Stimulated activated CD4-positive, alpha-beta T cell treated with anti-CD3 and anti-CD28 coated beads, Interleukin-15, amount 100 ng/mL, for 48 hours (primary cell): ENCODE results near the gene RHBDF1.

Experiments
- DNase-seq, 2 donors: peaks; one replicate each; pipeline ENCODE4 v3.0.0-alpha.2; 2020; ENCODE audit warnings: low read depth in 2 of 2

Gene RHBDF1, protein sequence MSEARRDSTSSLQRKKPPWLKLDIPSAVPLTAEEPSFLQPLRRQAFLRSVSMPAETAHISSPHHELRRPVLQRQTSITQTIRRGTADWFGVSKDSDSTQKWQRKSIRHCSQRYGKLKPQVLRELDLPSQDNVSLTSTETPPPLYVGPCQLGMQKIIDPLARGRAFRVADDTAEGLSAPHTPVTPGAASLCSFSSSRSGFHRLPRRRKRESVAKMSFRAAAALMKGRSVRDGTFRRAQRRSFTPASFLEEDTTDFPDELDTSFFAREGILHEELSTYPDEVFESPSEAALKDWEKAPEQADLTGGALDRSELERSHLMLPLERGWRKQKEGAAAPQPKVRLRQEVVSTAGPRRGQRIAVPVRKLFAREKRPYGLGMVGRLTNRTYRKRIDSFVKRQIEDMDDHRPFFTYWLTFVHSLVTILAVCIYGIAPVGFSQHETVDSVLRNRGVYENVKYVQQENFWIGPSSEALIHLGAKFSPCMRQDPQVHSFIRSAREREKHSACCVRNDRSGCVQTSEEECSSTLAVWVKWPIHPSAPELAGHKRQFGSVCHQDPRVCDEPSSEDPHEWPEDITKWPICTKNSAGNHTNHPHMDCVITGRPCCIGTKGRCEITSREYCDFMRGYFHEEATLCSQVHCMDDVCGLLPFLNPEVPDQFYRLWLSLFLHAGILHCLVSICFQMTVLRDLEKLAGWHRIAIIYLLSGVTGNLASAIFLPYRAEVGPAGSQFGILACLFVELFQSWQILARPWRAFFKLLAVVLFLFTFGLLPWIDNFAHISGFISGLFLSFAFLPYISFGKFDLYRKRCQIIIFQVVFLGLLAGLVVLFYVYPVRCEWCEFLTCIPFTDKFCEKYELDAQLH

DNA sequence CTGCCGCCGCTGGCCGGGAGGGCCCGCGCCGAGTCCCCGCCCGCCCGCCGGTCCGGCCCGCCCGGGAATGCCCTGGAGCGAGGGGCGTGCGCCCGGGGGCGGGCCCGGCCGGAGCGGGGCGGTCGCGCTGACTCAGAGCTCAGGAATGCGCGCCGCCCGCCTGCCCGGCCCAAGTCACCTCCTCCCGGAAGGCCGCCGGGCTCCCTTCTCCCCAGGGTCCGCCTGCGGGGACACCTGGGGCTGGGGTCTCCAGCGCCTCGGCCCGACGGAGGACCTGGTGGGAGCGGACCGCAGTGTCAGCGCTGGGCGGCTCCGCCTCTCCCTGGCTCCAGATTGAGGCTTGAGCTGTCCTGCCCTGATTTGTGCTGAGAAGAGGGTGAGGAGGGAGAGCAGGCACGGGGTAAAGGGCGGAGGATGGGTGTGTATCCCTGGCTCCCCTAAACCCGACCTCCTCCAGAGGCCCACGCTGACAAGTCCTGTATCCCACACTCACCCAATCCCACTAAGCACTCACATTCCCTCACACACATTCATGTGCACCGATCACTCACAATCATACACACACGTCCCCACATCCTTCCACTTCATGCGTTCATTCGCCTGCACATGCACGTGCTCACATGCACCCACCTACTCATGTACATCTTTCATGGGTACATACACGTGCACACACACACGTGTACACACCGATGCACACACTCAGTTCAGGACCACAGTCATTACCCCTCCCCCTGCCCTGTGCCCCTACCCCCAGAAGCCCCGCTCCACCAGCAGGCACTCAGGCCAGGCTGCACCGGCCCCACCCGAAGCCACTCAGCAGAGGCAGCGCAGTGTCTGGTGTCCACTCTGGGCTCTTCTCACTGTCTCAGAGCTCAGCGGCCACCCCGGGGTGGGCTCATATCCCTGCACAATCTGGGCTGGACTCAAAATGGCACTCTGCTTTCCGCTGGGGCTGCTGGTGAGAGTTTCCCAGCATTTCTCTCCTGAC, at the start of gene RHBDF1:
TSS of gene RHBDF1 (minus strand) at position 71 of the 988 bp plus-strand sequence. CDS start 7,616 bp downstream, outside the sequence.
- DNase-seq = no peak

DNA sequence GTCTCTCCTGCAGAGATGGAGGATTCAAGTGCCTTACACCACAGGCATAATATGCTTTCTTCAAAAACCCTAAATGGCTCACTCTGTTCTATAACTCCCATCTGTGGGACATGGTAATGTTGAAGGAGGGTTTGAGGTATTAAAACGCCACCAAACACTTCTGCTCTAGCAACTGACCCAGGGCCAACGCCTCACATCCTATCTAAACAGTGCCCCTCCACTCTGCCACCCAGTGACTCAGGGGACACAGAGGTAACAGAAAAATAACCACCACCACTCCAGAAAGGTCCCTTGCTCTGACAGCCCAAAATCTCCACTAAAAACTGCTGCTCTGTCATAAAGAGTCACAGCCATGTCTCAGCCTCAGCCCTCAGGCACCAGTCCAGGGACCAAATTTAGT, 48.3 kb upstream of the RHBDF1 start:
- DNase-seq = no peak

GRCh38 chr16:119835-120491, 47.5 kb upstream of the RHBDF1 start:
- no peak for DNase-seq

- no peak for DNase-seq
Observed at GRCh38 chr16:119295-119694, 46.9 kb upstream of the RHBDF1 start.

GRCh38 chr16:118857-119256, 46.4 kb upstream of the RHBDF1 start:
- DNase-seq = no peak

DNA sequence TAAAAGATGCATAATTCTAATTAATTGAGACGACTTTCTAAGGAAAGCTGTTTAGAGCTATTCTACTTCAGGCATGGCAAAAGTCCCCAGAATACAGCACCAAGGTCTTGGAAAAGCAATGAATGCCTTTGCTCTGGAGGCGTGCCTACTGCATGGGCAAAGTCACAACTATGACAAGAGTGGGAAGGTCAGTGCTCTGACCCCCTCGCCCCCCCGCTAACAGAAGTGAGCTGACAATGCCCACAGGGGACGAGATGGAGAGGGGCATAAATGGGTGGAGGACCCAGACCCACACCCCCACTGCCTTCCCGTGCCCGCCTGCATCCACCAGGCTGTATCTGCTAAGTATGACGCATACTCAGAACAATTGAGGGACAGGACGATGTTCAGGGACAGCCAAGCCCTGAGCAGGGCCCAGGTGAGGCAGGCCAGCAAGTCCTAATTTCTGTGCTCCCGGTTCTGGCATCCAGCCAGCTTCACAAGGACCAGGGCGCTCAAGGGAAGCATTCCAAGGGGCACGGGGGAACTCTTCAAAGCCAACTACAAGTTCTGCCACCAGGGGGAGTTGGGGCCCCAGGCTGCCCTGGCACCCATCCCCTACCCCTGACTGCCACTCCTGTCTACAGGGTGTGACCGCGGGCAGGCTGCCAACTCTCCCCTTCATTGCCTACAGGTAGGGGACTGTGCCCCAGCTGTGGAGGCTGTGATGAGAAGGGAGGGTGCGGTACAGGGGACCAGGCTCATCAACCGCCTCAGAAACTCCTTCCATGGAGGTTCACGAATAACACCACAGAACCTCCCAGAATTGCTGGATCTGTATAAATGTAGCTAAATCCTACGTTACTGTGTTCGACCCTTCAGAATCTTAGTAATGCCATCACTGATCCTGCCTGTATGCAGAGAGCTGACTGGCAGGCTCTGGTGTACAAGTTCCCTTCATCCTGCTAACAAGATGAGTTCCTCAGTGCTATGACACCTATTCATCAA, 45.2 kb upstream of the RHBDF1 start:
- DNase-seq = peak; percentile 39 to 40

DNA sequence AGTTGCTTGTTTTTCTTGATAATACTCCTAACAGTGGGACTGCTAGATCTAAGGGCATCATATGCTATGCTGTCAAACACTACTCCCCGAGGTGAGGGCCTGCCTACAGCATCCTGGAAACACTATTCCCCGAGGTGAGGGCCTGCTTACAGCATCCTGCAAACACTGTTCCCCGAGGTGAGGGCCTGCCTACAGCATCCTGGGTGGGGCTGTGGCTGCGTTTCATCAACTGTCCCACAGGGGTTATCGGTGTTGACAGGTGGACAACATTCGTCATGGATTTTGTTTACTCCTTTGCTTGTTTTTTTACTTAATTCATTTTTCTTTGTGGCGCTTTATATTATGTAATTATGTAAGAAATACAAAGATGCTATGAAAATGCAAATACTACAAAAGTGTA, 43.6 kb upstream of the RHBDF1 start:
- DNase-seq = no peak

- DNase-seq = no peak
Observed at GRCh38 chr16:114327-114726, 41.9 kb upstream of the RHBDF1 start.

DNA sequence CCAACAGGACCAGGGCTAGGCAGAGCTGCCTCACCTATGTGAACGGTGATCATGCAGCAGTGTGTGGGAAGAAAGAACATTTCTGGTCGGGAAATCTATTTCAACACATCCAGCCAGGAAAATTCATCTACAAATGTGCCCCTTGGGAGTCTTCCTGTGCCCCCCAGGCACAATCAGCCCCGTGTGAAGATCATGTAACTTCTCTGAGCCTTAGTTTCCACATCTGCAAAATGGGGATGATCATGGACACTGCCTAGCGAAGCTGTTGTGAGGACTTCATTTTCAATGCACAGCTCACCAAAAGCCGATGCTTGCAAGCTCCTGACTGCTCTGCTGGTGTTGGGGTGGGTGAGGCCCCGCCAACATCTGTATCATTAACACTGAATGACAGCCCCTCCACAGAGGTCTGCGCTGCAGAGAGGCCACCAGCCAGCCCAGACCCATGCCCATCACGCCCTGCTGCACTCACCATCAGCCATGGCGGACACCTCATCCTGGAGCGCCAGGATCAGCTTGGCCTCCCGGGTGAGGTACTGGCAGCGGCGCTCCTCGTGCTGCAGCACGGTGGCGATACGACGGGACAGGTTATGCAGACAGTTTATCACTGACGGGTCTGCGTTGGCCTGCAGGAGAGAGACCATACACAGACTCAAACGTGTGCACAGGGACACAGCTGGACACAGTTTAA, 39.9 kb upstream of the RHBDF1 start:
- DNase-seq = no peak

- DNase-seq = peak; percentile 27
Observed at GRCh38 chr16:106623-107324, 34.3 kb upstream of the RHBDF1 start.

GRCh38 chr16:105521-105920, 33.1 kb upstream of the RHBDF1 start:
- DNase-seq = no peak

DNA sequence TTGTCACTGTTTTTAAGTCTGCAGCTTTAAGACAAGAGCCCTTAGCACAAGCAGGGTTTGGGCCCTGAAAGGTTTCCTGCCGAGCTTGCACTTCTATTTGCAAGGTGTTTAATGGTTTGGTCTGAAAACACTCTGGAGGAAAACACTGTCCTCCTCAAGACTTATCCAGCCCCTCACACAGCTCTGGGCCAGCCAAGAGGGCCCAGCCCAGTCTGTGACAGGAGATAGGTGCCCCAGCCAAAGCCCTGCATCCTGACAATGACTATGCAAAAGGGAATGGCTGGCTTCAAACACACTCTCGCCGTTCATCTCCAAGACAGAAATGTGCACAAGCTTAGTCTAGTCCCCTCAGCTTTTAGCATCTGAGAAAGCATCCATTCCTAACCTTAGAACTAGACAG, 32.5 kb upstream of the RHBDF1 start:
- no peak for DNase-seq

- no peak for DNase-seq
Observed at GRCh38 chr16:104355-104754, 31.9 kb upstream of the RHBDF1 start.

GRCh38 chr16:102060-102855, 29.8 kb upstream of the RHBDF1 start:
- no peak for DNase-seq

- DNase-seq = no peak
Observed at GRCh38 chr16:101586-101985, 29.2 kb upstream of the RHBDF1 start.

DNA sequence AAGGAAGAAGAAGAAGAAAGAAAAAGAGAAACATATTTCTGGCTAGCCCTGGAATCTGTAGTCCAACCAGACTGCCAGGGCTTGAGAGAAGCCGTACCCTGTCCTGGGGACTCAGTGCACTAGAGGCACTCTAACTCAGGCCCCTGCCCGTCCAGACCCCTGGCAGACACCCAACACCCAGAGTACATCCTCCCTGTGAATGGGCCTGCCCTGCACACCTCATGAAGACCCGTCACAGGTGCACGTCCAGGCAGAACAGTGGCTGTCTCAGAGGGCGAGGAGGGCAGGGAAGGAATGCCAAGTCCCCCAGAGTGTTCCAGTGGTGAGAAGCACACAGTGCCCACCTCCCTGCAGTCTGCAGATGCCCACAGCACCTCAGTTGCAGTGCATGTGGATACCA, 28.6 kb upstream of the RHBDF1 start:
- no peak for DNase-seq

DNA sequence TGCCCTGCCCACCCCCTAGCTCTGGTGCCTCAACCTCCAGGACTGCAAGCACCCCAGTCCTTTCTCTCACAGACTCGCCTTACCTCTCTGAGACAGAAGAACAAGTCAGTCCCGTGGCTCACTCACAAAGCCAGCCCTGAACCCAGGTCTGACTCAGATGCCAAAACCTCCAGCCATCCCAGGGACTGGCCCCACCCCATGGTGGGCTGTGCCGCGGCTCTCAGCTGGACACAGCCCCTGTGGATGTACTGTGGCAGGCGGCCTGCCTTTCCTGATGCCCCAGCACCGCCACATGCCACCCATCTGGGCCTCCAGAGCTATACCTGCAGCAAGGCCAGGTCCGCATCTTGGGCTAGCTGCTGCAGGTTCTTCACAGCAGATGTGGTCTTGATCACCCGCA, 25.4 kb upstream of the RHBDF1 start:
- DNase-seq = no peak

DNA sequence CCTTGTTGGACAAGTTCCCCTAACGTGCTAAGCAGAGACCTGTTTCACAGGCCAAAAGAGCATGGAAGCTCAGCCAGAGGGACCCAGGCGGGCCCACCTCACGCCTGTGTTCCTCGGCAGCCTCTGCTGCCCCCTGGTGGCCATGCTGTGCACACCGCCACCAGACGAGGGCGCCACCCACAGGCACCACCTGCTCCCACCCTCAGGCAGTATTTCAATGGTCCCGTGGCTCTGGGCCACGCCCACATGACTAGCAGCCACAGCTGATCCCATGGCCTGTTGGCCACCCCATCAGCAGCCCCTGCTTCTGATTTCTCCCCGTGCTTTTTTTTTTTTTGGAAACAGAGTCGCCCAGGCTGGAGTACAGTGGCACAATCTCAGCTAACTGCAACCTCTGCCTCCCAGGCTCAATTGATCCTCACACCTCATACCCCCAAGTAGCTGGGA, 24.5 kb upstream of the RHBDF1 start:
- peak; percentile 75 to 88 for DNase-seq
